ENCODE results near the gene CHD3. TPM values are rescaled to one million over a fixed set of nuclear protein-coding genes. Genes with fewer than 3 reads are reported as not detected.

CHD3 gene
- total RNA-seq, 1 donor from 2014 or later: 119 TPM

DNA sequence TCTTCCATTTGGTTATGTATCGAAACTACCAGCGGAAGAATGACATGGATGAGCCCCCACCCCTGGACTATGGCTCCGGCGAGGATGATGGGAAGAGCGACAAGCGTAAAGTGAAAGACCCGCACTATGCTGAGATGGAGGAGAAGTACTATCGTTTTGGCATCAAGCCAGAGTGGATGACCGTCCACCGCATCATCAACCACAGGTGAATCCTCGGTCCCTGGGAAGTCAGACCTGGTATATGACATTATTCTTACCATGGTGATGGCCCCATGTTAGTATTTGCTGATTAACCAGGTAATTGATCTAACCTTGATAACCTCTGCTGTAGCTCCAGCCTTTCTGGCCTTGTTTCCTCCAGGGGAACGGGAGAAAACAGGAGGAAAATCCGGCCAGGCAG, 8.5 kb downstream of the CHD3 start:
- no peaks in the 10 kb centered on the region for H3K9me3 Mint-ChIP-seq (ENCODE audit: low read depth)
- H3K27ac Mint-ChIP-seq: no peak overlapping the region
- H3K4me3 Mint-ChIP-seq (ENCODE audit: low read depth): no peak overlapping the region
- H3K4me1 Mint-ChIP-seq (ENCODE audit: low read depth): peaks cover 9% of the 10 kb centered on the region
- DNase-seq (ENCODE audit: low spot score, unreplicated experiment): no peak
- H3K36me3 Mint-ChIP-seq (ENCODE audit: insufficient read depth): peaks cover 53% of the 10 kb centered on the region
- H3K27me3 Mint-ChIP-seq: no peaks in the 10 kb centered on the region
- TF ChIP-seq, protein P1, sequence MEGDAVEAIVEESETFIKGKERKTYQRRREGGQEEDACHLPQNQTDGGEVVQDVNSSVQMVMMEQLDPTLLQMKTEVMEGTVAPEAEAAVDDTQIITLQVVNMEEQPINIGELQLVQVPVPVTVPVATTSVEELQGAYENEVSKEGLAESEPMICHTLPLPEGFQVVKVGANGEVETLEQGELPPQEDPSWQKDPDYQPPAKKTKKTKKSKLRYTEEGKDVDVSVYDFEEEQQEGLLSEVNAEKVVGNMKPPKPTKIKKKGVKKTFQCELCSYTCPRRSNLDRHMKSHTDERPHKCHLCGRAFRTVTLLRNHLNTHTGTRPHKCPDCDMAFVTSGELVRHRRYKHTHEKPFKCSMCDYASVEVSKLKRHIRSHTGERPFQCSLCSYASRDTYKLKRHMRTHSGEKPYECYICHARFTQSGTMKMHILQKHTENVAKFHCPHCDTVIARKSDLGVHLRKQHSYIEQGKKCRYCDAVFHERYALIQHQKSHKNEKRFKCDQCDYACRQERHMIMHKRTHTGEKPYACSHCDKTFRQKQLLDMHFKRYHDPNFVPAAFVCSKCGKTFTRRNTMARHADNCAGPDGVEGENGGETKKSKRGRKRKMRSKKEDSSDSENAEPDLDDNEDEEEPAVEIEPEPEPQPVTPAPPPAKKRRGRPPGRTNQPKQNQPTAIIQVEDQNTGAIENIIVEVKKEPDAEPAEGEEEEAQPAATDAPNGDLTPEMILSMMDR (IDR thresholded peaks at IDR 0.05; ENCODE audit: unreplicated experiment): no peak

- TF ChIP-seq, protein P1 (IDR thresholded peaks at IDR 0.05; ENCODE audit: unreplicated experiment): peak; percentile 30
- no peak for DNase-seq (ENCODE audit: low spot score, unreplicated experiment)
- Mint-ChIP-seq H3K4me1 (ENCODE audit: low read depth) (peaks cover 9% of the 10 kb centered on the region), H3K27ac (peak overlapping the region; percentile 5), H3K27me3 (no peaks in the 10 kb centered on the region), H3K36me3 (ENCODE audit: insufficient read depth) (peaks cover 56% of the 10 kb centered on the region), H3K4me3 (ENCODE audit: low read depth) (no peak overlapping the region), H3K9me3 (ENCODE audit: low read depth) (no peaks in the 10 kb centered on the region)
Observed at GRCh38 chr17:7897773-7898172, 9.2 kb downstream of the CHD3 start.

DNA sequence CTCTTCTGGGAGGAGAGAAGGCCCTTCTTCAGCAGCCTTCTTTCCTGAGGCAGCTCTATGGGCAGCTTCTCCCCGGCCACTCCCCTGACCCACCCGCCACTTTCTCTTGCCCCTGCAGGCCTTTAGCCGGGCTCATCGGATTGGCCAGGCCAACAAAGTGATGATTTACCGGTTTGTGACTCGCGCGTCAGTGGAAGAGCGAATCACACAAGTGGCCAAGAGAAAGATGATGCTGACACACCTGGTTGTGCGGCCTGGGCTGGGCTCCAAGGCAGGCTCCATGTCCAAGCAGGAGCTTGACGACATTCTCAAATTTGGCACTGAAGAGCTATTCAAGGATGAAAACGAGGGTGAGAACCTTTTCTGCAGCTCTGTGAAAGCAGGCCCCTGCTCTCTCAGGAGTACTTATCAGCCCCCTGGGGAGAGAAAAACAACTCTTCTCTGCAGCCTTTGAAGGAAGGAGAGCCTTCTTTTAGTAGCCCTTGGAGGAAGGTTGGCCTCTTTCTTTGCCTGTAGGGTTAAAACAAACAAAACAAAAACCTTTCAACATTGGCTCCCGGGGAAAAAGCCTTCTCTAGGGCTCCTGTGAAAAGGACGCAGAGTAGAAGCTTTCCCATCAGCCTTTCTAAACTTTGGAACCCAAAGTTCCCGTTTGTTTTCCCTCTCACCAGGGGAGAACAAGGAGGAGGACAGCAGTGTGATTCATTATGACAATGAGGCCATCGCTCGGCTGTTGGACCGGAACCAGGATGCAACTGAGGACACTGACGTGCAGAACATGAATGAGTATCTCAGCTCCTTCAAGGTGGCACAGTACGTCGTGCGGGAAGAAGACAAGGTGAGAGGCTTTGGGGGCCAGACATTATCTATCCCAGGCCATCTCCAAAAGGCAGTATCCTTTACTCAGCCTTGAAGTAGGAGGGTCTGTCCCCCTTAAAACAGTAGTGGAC, 14.8 kb downstream of the CHD3 start:
- Mint-ChIP-seq H3K27ac (no peak overlapping the region), H3K36me3 (ENCODE audit: insufficient read depth) (peaks cover 57% of the 10 kb centered on the region), H3K9me3 (ENCODE audit: low read depth) (no peaks in the 10 kb centered on the region), H3K4me1 (ENCODE audit: low read depth) (no peaks in the 10 kb centered on the region), H3K27me3 (no peaks in the 10 kb centered on the region), H3K4me3 (ENCODE audit: low read depth) (no peak overlapping the region)
- TF ChIP-seq, protein P1 (IDR thresholded peaks at IDR 0.05; ENCODE audit: unreplicated experiment): no peak
- DNase-seq (ENCODE audit: low spot score, unreplicated experiment): no peak

DNA sequence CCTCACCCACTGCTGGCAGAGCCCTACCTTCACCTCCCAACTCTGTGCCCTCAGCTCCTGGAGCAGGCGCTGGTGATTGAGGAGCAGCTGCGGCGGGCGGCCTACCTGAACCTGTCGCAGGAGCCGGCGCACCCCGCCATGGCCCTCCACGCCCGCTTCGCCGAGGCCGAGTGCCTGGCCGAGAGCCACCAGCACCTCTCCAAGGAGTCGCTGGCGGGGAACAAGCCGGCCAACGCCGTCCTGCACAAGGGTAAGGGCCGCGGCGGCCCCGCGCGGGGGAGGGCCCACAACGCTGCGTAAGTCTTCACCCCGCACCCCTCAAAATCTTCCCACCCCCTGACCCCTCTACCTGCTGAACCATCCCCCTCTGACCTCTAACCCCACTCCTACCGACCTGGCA, 20.5 kb downstream of the CHD3 start:
- no peaks in the 10 kb centered on the region for H3K9me3 Mint-ChIP-seq (ENCODE audit: low read depth)
- TF ChIP-seq, protein P1 (IDR thresholded peaks at IDR 0.05; ENCODE audit: unreplicated experiment): no peak
- peaks cover 43% of the 10 kb centered on the region for H3K36me3 Mint-ChIP-seq (ENCODE audit: insufficient read depth)
- no peaks in the 10 kb centered on the region for H3K4me1 Mint-ChIP-seq (ENCODE audit: low read depth)
- H3K27ac Mint-ChIP-seq: no peak overlapping the region
- peaks cover 3% of the 10 kb centered on the region for H3K27me3 Mint-ChIP-seq
- no peak for DNase-seq (ENCODE audit: low spot score, unreplicated experiment)
- no peak overlapping the region for H3K4me3 Mint-ChIP-seq (ENCODE audit: low read depth)

DNA sequence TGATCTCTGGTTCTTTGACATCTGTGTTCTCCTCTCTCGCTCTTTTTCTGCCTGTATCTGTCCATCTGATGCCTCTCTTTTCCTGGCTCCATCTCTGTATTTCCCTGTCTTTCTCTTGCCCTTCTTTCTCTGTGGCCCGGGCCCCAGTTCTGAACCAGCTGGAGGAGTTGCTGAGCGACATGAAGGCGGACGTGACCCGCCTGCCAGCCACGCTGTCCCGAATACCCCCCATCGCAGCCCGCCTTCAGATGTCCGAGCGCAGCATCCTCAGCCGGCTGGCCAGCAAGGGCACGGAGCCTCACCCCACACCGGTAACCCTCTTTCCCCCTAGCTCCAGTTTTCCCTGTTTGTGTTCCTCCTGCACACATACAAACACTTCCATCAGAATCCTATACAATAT, 21.7 kb downstream of the CHD3 start:
- H3K27me3 Mint-ChIP-seq: peaks cover 5% of the 10 kb centered on the region
- no peak overlapping the region for H3K4me3 Mint-ChIP-seq (ENCODE audit: low read depth)
- H3K4me1 Mint-ChIP-seq (ENCODE audit: low read depth): peaks cover 3% of the 10 kb centered on the region
- no peak overlapping the region for H3K27ac Mint-ChIP-seq
- H3K9me3 Mint-ChIP-seq (ENCODE audit: low read depth): no peaks in the 10 kb centered on the region
- TF ChIP-seq, protein P1 (IDR thresholded peaks at IDR 0.05; ENCODE audit: unreplicated experiment): no peak
- no peak for DNase-seq (ENCODE audit: low spot score, unreplicated experiment)
- peaks cover 32% of the 10 kb centered on the region for H3K36me3 Mint-ChIP-seq (ENCODE audit: insufficient read depth)
